Neutrophil (primary cell): ENCODE results near the gene ASPA.
"Not testable (repeated sequence)": the region's sequence is repeated elsewhere in the genome, so short reads cannot be mapped to it uniquely, and the experiment has no call there.

ENCODE experiments used
- H3K27ac ChIP-seq: fragments of 200-600 bp; sonication (generic); 2 replicates; pipeline ENCODE4 v1.5.1; 2016; ENCODE audit warnings: mild to moderate bottlenecking, moderate library complexity
- H3K27me3 ChIP-seq: fragments of 200-600 bp; sonication (generic); 2 replicates; pipeline ENCODE4 v1.6.0; 2016; ENCODE audit warnings: mild to moderate bottlenecking
- H3K36me3 ChIP-seq: fragments of 200-600 bp; sonication (generic); 2 replicates; pipeline ENCODE4 v1.5.1; 2017
- H3K4me1 ChIP-seq, 2 experiments: fragments of 200-600 bp in 1 of 2; sonication (generic) in 1 of 2; 1 replicate in 1 of 2; 2 replicates in 1 of 2; pipeline versions ENCODE4 v1.5.1 to v1.6.1; 2013 to 2016; ENCODE audit warnings: low read depth in 1 of 2, low read length in 1 of 2, mild to moderate bottlenecking in 1 of 2, moderate library complexity in 1 of 2; ENCODE audit not compliant: control insufficient read depth in 1 of 2, insufficient read depth in 1 of 2
- H3K4me3 ChIP-seq, 2 experiments: fragments of 200-600 bp in 1 of 2; sonication (generic) in 1 of 2; 1 replicate in 1 of 2; 2 replicates in 1 of 2; pipeline ENCODE4 v1.5.1; 2013 to 2016; ENCODE audit warnings: low read depth in 1 of 2, low read length in 1 of 2, mild to moderate bottlenecking in 1 of 2, moderate library complexity in 1 of 2
- H3K9me3 ChIP-seq: fragments of 200-600 bp; sonication (generic); 2 replicates; pipeline ENCODE4 v1.5.1; 2016
- TF ChIP-seq, protein P1 (sequence below): fragments of 200-600 bp; sonication (generic); IDR thresholded peaks from 2 replicates; pipeline ENCODE4 v1.5.1; 2016; ENCODE audit warnings: antibody characterized with exemption

Gene ASPA

DNA sequence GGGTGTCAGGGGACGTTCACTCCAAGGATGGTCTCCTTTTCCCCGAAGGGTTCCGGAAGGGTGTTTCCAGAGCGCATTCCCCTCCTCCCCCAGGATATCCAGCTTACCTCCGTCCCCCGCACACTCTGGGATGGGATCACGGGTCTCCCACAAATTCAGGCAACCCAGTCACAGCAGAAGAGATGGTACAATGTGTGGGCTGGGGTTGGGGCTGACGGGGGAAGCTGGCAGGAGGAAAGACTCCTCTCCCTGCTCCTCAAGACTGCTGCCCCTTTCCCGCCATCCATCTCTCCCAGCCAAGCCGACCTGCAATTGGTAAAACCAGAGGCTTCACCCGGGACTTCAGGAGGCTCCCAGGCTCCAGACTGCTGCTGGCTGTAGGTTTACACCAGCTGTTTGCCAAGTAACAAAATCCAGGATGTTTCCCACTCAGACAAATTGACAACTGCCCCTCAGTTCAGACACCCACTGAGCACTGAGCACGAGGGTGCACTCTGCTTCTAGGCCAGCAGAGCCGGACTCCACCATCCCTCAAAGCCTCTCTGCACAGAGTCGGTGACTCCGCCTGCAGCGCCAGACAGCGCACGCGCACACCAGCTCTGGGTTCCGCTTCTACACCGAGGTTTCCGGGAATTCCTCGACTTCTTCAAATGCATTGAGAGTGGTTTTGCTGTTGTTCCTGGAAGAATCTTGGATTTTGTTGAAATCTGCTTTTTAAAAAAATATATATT, 37.7 kb downstream of the ASPA start:
- H3K36me3 ChIP-seq: no peaks in the 10 kb centered on the region
- H3K9me3 ChIP-seq: no peaks in the 10 kb centered on the region
- H3K4me1 ChIP-seq: no peaks in the 10 kb centered on the region
- H3K27ac ChIP-seq: no peak overlapping the region
- no peak overlapping the region for H3K4me3 ChIP-seq
- no peaks in the 10 kb centered on the region for H3K27me3 ChIP-seq
- TF ChIP-seq, protein P1, sequence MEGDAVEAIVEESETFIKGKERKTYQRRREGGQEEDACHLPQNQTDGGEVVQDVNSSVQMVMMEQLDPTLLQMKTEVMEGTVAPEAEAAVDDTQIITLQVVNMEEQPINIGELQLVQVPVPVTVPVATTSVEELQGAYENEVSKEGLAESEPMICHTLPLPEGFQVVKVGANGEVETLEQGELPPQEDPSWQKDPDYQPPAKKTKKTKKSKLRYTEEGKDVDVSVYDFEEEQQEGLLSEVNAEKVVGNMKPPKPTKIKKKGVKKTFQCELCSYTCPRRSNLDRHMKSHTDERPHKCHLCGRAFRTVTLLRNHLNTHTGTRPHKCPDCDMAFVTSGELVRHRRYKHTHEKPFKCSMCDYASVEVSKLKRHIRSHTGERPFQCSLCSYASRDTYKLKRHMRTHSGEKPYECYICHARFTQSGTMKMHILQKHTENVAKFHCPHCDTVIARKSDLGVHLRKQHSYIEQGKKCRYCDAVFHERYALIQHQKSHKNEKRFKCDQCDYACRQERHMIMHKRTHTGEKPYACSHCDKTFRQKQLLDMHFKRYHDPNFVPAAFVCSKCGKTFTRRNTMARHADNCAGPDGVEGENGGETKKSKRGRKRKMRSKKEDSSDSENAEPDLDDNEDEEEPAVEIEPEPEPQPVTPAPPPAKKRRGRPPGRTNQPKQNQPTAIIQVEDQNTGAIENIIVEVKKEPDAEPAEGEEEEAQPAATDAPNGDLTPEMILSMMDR: no peak

DNA sequence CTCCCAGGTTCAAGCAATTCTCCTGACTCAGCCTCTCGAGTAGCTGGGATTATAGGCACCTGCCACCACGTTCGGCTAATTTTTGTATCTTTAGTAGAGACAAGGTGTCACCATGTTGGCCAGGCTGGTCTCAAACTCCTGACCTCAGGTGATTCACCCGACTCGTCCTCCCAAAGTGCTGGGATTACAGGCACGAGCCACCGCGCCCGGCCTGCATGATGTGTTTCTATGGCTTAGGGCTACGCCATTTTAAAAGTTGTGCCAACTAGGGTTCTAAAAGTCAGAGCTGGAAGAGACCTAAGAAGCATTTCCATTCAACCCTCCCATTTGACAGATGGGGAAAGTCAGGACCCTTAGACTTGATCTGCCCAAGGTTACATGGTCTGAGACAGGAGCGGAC, 38.4 kb downstream of the ASPA start:
- not testable (repeated sequence) for H3K9me3 ChIP-seq, H3K36me3 ChIP-seq, H3K4me1 ChIP-seq, H3K4me3 ChIP-seq, H3K27me3 ChIP-seq, H3K27ac ChIP-seq

DNA sequence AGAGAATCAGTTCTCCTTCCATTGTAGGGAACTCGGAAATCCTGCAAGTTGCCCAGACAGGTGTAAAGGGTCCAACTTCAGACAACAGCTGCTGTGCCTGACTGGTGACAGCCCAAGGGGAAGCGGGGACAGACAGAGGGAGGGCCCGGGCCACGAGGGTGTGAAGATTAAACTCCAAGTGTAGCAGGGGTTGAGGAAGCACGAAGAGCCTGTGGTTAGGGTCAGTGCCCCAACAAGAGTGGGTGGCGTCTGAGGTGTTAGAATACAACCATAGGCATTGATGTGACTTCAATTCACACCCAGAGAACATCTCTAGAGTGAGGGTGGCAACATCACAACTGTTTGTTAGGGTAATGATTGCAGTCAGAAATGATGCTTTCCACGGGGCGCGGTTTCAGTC, 39.1 kb downstream of the ASPA start:
- H3K27ac ChIP-seq: no peak overlapping the region
- no peaks in the 10 kb centered on the region for H3K27me3 ChIP-seq
- H3K9me3 ChIP-seq: no peaks in the 10 kb centered on the region
- no peaks in the 10 kb centered on the region for H3K4me1 ChIP-seq
- H3K36me3 ChIP-seq: no peaks in the 10 kb centered on the region
- H3K4me3 ChIP-seq: no peak overlapping the region
- TF ChIP-seq, protein P1: no peak

DNA sequence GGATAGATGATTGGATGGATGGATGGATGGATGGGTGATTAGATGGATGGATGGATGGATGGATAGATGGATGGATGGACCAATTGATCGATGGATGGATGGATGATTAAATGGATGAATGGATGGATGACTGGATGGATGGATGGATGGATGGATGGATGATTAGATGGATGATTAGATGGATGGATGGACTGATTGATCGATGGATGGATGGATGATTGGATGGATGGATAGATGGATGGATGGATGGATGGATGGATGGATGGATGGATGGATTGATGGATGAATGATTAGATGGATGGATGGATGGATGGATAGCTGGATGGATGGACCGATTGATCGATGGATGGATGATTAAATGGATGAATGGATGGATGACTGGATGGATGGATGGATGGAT, 43.7 kb downstream of the ASPA start:
- H3K4me1 ChIP-seq, H3K27ac ChIP-seq, H3K9me3 ChIP-seq, H3K36me3 ChIP-seq, H3K4me3 ChIP-seq, H3K27me3 ChIP-seq: not testable (repeated sequence)

DNA sequence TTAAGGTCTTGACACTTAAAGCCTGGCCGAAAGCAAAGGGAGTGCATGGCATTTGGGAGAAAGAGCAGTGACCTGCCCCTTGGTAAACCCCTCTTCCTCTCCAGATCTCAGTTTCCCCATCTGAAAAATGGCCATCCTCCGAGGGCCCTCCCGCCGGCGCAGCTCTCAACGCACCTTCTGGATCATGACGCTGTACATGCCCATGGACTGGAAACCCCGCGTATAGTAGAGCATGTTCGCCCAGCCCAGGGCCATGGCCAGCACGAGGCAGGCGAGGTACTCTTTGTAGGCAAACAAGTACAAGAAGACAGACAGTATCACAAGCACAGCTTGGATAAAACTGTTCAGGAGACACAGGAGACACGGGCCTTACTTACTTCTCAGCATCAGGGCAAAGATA, 48.2 kb downstream of the ASPA start:
- TF ChIP-seq, protein P1: no peak
- H3K27me3 ChIP-seq: no peaks in the 10 kb centered on the region

DNA sequence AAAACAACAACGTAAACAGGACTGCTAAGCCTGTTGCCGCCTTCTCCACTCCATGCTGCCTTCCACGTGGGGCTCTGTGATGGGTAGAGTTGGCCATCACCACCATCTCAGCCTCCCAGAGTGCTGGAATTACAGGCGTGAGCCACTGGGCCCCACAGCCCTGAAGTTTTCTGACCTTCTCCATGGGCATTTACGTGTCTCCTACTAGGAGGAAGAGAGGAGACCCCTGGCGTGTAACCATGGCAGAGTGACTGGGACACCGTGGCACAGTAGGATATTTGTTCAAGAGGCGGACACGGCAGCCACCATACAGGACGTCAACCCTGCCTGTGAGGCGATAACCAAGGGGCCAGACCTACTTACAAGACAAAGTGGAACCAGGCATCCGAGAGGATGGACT, 50.7 kb downstream of the ASPA start:
- Histone ChIP-seq H3K4me1 (no peaks in the 10 kb centered on the region), H3K27ac (no peak overlapping the region), H3K27me3 (no peaks in the 10 kb centered on the region), H3K9me3 (no peaks in the 10 kb centered on the region), H3K36me3 (no peaks in the 10 kb centered on the region), H3K4me3 (no peak overlapping the region)
- TF ChIP-seq, protein P1: no peak

More for the DNA sequence above, 48.2 kb downstream of the ASPA start:
- Histone ChIP-seq H3K27ac (no peak overlapping the region), H3K36me3 (no peaks in the 10 kb centered on the region), H3K4me1 (no peaks in the 10 kb centered on the region), H3K4me3 (no peak overlapping the region), H3K9me3 (no peaks in the 10 kb centered on the region)
